HG03103 (cell line): Measurements from ENCODE around the gene CGN.

Experiments used
- ATAC-seq: cut with Tn5 transposase; IDR thresholded peaks from one replicate; pipeline ENCODE4 v1.9.1; 2021; ENCODE audit warnings: low read depth; ENCODE audit not compliant: unreplicated experiment

CGN gene

DNA sequence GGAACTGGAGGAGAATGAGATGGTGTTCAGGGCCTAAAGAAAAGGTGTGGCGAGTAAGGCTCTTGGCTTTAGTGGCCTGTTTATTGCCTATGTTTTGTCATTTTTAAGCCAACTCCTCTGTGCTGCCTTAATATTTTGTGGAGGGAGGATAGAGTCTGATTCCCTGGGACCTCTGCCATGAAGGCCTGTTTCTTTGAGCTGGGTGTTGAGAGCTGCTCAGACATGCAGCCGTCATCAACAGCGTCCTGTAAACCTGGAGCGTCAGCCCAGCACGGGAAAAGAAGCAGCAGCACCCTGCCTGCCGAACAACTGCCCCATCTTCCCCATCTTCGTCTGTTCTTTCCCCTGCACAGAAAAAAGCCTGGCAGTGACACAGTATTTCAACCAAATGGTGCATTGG is 73.6 kb downstream of the CGN start:
- ATAC-seq = no peak

DNA sequence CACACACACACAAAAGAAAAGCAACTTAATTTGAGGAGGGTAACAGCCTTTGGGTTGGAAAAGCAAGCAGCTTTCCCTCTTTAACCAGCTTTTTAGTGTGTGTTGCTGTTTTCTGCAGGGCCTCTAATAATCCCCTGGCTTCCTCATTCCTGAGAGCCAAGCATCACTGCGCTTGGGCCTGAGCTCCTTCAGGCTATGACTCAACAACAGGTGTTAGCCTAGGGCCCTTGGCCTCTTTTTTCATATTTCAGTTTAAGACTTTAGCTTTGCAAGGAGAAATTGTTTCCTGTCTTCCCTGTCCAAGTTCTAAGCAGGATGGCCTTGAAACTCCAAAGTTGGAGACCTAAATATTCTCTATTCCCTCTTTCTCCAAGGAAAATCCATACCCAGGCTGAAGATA is 74.4 kb downstream of the CGN start:
- no peak for ATAC-seq
